HG03108 (cell line): ENCODE data around the gene CFAP141.
"Not testable (repeated sequence)": the region's sequence is repeated elsewhere in the genome, so short reads cannot be mapped to it uniquely, and the experiment has no call there.

Experiments used
- ATAC-seq: cut with Tn5 transposase; IDR thresholded peaks from one replicate; pipeline ENCODE4 v1.9.1; 2021; ENCODE audit warnings: moderate library complexity; ENCODE audit not compliant: unreplicated experiment

The CFAP141 gene

GRCh38 chr1:154206196-154206595 lies at the start of gene CFAP141:
CFAP141 (minus strand) TSS chr1:154206333; CDS start chr1:154206307, 26 bp downstream.
- ATAC-seq, result no peak

GRCh38 chr1:154253671-154254070 lies 47.5 kb upstream of the CFAP141 start:
- no peak for ATAC-seq

GRCh38 chr1:154241703-154242351 lies 35.7 kb upstream of the CFAP141 start:
- no peak for ATAC-seq

- no peak for ATAC-seq
Measured at GRCh38 chr1:154240294-154240833, 34.2 kb upstream of the CFAP141 start.

- no peak for ATAC-seq
Measured at GRCh38 chr1:154239491-154239890, 33.4 kb upstream of the CFAP141 start.

GRCh38 chr1:154237880-154238506 lies 31.9 kb upstream of the CFAP141 start:
- no peak for ATAC-seq

- no peak for ATAC-seq
Measured at GRCh38 chr1:154237435-154237834, 31.3 kb upstream of the CFAP141 start.

GRCh38 chr1:154236855-154237254 lies 30.7 kb upstream of the CFAP141 start:
- ATAC-seq, result no peak

GRCh38 chr1:154233127-154233526 lies 27.0 kb upstream of the CFAP141 start:
- ATAC-seq, result not testable (repeated sequence)

GRCh38 chr1:154231112-154231511 lies 25.0 kb upstream of the CFAP141 start:
- ATAC-seq, result not testable (repeated sequence)

- no peak for ATAC-seq
Measured at GRCh38 chr1:154225370-154225769, 19.2 kb upstream of the CFAP141 start.

GRCh38 chr1:154223621-154224020 lies 17.5 kb upstream of the CFAP141 start:
- ATAC-seq, result no peak

- ATAC-seq, result no peak
Measured at GRCh38 chr1:154222918-154223317, 16.8 kb upstream of the CFAP141 start.

- no peak for ATAC-seq
Measured at GRCh38 chr1:154222518-154222917, 16.4 kb upstream of the CFAP141 start.

- no peak for ATAC-seq
Measured at GRCh38 chr1:154221278-154222001, 15.3 kb upstream of the CFAP141 start.

- ATAC-seq, result no peak
Measured at GRCh38 chr1:154220970-154221277, 14.8 kb upstream of the CFAP141 start.

GRCh38 chr1:154220071-154220969 lies 14.2 kb upstream of the CFAP141 start, which contains the start of gene UBAP2L:
UBAP2L (plus strand) TSS chr1:154220955; CDS start chr1:154225124, 4,169 bp downstream.
- ATAC-seq, result peak; percentile 86

GRCh38 chr1:154219541-154219940 lies 13.4 kb upstream of the CFAP141 start:
- ATAC-seq, result no peak

- no peak for ATAC-seq
Measured at GRCh38 chr1:154218545-154218944, 12.4 kb upstream of the CFAP141 start.

GRCh38 chr1:154213274-154213673 lies 7.1 kb upstream of the CFAP141 start:
- ATAC-seq, result no peak

GRCh38 chr1:154212083-154212482 lies 6.0 kb upstream of the CFAP141 start:
- no peak for ATAC-seq
